Measurements from ENCODE around the gene ANGPTL8.

The ANGPTL8 gene

DNA sequence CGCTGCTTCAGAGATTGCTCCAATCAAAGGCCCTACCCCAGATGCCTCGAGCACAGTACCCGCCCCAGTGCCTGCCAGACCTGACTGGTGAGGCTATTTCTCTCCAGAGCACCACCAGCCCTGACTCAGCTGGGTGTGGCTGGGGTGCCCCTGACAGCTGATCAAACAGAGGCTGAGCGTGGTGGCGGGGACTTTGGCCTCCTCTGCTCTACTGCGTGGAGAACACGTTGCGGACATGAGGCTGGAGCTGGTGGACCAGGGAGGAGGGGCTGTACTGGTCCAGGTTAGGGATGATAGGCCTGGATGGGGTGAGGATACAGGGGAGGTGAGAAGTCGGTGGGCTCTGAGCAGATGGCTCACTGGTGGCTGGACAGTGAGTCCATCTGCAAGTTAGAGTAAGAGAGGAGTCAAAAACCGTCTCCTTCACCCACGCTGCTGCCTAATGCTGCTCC, 26.4 kb downstream of the ANGPTL8 start:
- Histone ChIP-seq H3K9ac (no peak overlapping the region), H3K4me3 (no peak overlapping the region), H3K9me3 (no peaks in the 10 kb centered on the region), H3K27ac (no peak overlapping the region), H3K4me2 (no peak overlapping the region), H3K27me3 (peaks cover 86% of the 10 kb centered on the region), H3K36me3 (no peaks in the 10 kb centered on the region), H4K20me1 (peaks cover 25% of the 10 kb centered on the region; the same call in 1 of the 2 replicates), H3K4me1 (peaks cover 8% of the 10 kb centered on the region)
- TF ChIP-seq Cebpa-rat (IDR thresholded peaks at IDR 0.05), result no peak

DNA sequence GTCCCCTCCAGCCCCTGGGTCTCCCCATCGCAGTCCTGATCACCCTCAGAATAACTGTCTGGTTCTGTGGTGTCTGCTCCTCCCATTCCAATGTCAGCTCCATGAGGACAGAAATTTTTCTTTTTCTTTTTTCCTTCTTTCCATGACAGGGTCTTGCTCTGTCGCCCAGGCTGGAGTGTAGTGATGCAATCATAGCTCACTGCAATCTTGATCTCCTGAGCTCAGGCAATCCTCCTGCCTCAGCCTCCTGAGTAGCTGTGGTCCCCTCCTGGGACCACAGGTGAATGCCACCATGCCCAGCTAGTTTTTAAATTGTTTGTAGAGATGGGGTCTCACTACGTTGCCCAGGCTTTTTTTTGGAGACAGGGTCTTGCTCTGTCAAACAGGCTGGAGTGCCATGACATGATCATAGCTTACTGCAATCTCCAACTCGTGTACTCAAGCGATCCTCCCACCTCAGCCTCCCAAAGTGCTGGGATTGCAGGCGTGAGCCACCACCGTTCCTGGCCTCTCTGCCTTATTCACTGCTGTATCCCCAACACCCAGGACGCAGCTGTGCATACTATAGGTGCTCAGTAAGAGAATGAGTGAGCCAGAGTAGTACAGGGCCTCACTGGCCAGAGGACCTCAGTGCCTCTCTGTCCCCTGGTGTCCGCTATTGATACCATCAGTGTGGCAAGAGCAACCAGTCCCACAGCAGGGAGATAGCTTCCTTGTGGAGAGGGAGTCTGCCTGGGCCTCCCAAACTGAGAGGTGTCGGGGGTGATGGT, 28.1 kb downstream of the ANGPTL8 start:
- no peak overlapping the region for H3K4me3 ChIP-seq
- H3K9ac ChIP-seq, result no peak overlapping the region
- H4K20me1 ChIP-seq, result peaks cover 25% of the 10 kb centered on the region; the same call in 1 of the 2 replicates
- H3K27me3 ChIP-seq, result peaks cover 69% of the 10 kb centered on the region
- 0 out of 2 replicates have a peak, but pooled peaks have one; percentile 13 for TF ChIP-seq Cebpa-rat (IDR thresholded peaks at IDR 0.05)
- H3K4me2 ChIP-seq, result no peak overlapping the region
- no peak overlapping the region for H3K27ac ChIP-seq
- no peaks in the 10 kb centered on the region for H3K36me3 ChIP-seq
- no peaks in the 10 kb centered on the region for H3K9me3 ChIP-seq
- H3K4me1 ChIP-seq, result peaks cover 8% of the 10 kb centered on the region

DNA sequence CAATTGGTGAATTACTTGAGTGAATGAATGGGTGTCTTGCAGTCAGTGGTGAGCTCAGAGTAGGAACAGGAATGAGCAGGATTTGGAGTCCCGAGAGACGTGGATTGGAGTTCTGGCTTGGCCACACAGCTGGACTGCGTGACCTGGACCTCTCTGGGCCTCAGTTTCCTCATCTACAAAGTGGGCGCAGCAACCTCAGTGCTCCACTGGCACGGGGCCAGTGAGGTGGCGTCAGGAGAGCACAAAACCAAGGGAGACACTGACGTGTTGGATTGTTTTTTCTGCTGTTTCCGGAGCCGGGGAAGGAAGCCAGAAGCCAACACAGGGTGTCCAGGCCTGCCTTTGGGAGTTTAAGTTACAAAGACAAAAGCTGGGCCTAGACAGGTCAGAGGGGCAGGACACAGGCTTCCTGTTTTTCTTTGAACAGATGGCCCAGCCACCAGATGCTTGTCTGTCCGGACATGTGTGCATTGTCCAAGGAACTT, 29.4 kb downstream of the ANGPTL8 start:
- Histone ChIP-seq H3K4me1 (peaks cover 8% of the 10 kb centered on the region), H4K20me1 (peaks cover 25% of the 10 kb centered on the region; the same call in 1 of the 2 replicates), H3K36me3 (no peaks in the 10 kb centered on the region), H3K9me3 (peaks cover 1% of the 10 kb centered on the region; the same call in 1 of the 2 replicates), H3K9ac (no peak overlapping the region), H3K27me3 (peaks cover 57% of the 10 kb centered on the region), H3K4me3 (no peak overlapping the region), H3K4me2 (peak overlapping the region; percentile 44), H3K27ac (no peak overlapping the region)
- no peak for TF ChIP-seq Cebpa-rat (IDR thresholded peaks at IDR 0.05)

- Histone ChIP-seq H3K4me1 (peaks cover 8% of the 10 kb centered on the region), H3K36me3 (no peaks in the 10 kb centered on the region), H3K27me3 (peaks cover 60% of the 10 kb centered on the region), H3K4me3 (no peak overlapping the region), H3K9me3 (peaks cover 7% of the 10 kb centered on the region; the same call in 1 of the 2 replicates), H3K27ac (no peak overlapping the region), H4K20me1 (peaks cover 23% of the 10 kb centered on the region; the same call in 1 of the 2 replicates), H3K4me2 (peak overlapping the region; percentile 44), H3K9ac (no peak overlapping the region)
- TF ChIP-seq Cebpa-rat (IDR thresholded peaks at IDR 0.05), result no peak
Measured at GRCh38 chr19:11269408-11269807, 30.0 kb downstream of the ANGPTL8 start.

DNA sequence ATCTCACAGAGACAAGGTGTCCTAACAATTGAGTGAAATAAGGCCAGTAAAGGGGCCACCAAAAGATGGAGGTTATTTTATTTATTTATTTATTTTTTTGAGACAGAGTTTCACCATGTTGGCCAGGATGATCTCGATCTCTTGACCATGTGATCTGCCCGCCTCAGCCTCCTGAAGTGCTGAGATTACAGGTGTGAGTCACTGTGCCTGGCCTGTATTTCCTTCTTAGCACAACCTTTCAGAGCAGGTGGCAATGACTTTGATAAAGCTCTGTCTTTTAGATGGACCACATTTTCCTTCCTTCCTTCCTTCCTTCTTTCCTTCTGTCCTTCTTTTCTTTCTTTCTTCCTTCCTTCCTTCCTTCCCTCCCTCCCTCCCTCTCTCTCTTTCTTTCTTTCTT, 33.9 kb downstream of the ANGPTL8 start:
- TF ChIP-seq Cebpa-rat (IDR thresholded peaks at IDR 0.05), result no peak
- Histone ChIP-seq H3K27me3 (peaks cover 59% of the 10 kb centered on the region), H3K4me2 (no peak overlapping the region), H3K4me1 (peaks cover 9% of the 10 kb centered on the region), H4K20me1 (peaks cover 3% of the 10 kb centered on the region), H3K9me3 (peaks cover 22% of the 10 kb centered on the region), H3K27ac (no peak overlapping the region), H3K4me3 (no peak overlapping the region), H3K9ac (no peak overlapping the region), H3K36me3 (no peaks in the 10 kb centered on the region)

GRCh38 chr19:11273989-11274388, 34.6 kb downstream of the ANGPTL8 start:
- TF ChIP-seq Cebpa-rat (IDR thresholded peaks at IDR 0.05), result no peak
- Histone ChIP-seq H3K4me2 (no peak overlapping the region), H3K36me3 (no peaks in the 10 kb centered on the region)

GRCh38 chr19:11274533-11275086, 35.2 kb downstream of the ANGPTL8 start:
- H3K9me3 ChIP-seq, result peaks cover 22% of the 10 kb centered on the region
- H3K4me3 ChIP-seq, result no peak overlapping the region
- H3K4me1 ChIP-seq, result peaks cover 14% of the 10 kb centered on the region
- no peak for TF ChIP-seq Cebpa-rat (IDR thresholded peaks at IDR 0.05)
- H3K36me3 ChIP-seq, result no peaks in the 10 kb centered on the region
- no peak overlapping the region for H3K9ac ChIP-seq
- H3K27me3 ChIP-seq, result peaks cover 58% of the 10 kb centered on the region
- H3K4me2 ChIP-seq, result no peak overlapping the region
- H3K27ac ChIP-seq, result no peak overlapping the region
- H4K20me1 ChIP-seq, result peaks cover 16% of the 10 kb centered on the region

More at GRCh38 chr19:11273989-11274388, 34.6 kb downstream of the ANGPTL8 start:
- Histone ChIP-seq H3K9ac (no peak overlapping the region), H3K27me3 (peaks cover 59% of the 10 kb centered on the region), H3K9me3 (peaks cover 22% of the 10 kb centered on the region), H3K4me3 (no peak overlapping the region), H3K27ac (no peak overlapping the region), H3K4me1 (peaks cover 12% of the 10 kb centered on the region), H4K20me1 (peaks cover 10% of the 10 kb centered on the region)

DNA sequence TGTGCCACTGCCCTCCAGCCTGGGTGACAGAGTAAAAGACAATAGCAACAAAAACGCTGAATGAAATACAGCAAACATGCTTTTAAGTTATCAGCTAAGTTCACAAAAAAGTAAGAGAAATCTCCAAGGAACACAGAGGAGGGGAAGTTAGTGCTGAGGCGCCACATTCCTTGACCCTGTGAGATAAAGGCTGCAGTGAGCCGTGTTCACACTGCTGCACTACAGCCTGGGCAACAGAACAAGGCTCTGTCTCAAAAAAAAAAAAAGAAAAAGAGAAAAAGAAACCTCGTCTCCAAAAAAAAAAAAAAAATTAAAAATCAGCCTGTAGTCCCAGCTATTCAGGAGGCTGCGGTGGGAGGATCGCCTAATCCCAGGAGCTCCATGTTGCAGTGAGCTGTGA, 39.3 kb downstream of the ANGPTL8 start:
- Histone ChIP-seq H3K27ac (no peak overlapping the region), H3K27me3 (peaks cover 89% of the 10 kb centered on the region), H4K20me1 (peaks cover 48% of the 10 kb centered on the region), H3K4me2 (no peak overlapping the region), H3K4me1 (peaks cover 25% of the 10 kb centered on the region), H3K36me3 (no peaks in the 10 kb centered on the region), H3K9ac (no peak overlapping the region), H3K4me3 (no peak overlapping the region), H3K9me3 (peaks cover 22% of the 10 kb centered on the region)
- no peak for TF ChIP-seq Cebpa-rat (IDR thresholded peaks at IDR 0.05)

DNA sequence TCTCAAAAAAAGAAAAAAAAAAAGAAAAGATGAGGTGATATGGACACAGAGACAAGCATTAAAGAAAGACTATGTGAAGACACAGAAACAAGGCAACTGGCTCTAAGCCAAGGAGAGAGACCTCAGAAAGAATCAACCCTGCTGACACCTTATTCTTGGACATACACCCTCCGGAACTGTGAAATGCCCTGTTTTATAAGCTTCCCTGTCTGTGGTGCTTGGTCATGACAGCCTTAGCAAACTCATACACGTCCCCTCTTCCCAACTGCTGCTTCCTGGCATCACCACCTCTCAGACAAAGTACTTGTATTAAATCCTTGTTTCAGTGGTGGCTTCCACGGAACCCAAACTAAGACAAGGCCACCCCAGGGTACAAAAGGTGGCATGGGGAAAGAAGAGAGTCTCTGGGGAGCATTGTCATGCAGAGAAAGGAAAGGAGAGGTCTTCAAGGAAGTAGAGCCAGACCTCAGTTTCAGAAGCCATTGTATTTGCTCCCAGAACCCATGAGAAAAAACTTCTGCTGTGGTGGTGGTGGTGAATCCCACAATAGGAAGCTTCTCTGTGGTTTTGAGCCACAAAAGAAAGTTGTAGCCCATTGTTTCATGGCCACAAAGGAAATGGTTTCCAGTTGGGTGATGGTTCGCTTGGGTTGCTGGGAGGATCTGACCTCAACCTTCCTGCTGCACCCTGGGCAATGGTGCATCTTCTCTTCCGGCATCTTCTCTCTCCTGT, 40.3 kb downstream of the ANGPTL8 start:
- no peak overlapping the region for H3K9ac ChIP-seq
- peaks cover 89% of the 10 kb centered on the region for H3K27me3 ChIP-seq
- H3K4me3 ChIP-seq, result no peak overlapping the region
- H3K4me2 ChIP-seq, result peak overlapping the region; percentile 62
- TF ChIP-seq Cebpa-rat (IDR thresholded peaks at IDR 0.05), result no peak
- H3K9me3 ChIP-seq, result peaks cover 14% of the 10 kb centered on the region
- H3K27ac ChIP-seq, result no peak overlapping the region
- peaks cover 50% of the 10 kb centered on the region for H4K20me1 ChIP-seq
- H3K4me1 ChIP-seq, result peaks cover 25% of the 10 kb centered on the region
- H3K36me3 ChIP-seq, result no peaks in the 10 kb centered on the region
